Thyroid gland (tissue), 4 donors: ENCODE data around the gene IGSF23.

Experiments used
- POLR2A ChIP-seq, 2 donors: fragments of 450-650 bp; IDR thresholded peaks; one replicate each; pipeline ENCODE4 v1.6.1; 2017; ENCODE audit warnings: antibody characterized with exemption in 2 of 2, mild to moderate bottlenecking in 2 of 2, moderate library complexity in 1 of 2
- TF ChIP-seq, protein P1 (sequence below), 6 experiments: fragments of 200-600 bp in 3 of 6; fragments of 450-650 bp in 3 of 6; sonication (generic) in 3 of 6; IDR thresholded peaks; one replicate each; pipeline ENCODE4 v1.5.1; 2016 to 2019; ENCODE audit warnings: antibody characterized with exemption in 6 of 6, mild to moderate bottlenecking in 2 of 6, inconsistent platforms in 1 of 6, moderate library complexity in 1 of 6

DNA sequence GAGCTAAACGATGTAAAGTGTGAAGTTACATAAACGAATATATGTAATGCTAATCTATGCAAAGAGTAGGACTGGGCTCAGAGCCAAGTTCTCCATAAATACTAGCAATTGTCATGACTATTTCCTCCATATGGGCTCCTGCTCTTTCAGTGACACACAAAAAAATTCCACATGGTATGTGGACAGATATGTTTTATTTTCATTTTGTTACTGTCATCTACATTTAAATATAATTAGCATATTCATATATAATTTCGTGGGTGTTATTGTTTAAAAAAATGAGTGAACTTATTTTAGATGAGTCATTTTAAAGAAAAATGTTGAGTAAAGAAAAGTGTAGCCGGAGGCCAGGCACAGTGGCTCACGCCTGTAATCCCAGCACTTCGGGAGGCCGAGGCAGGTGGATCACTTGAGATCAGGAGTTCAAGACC, 5.0 kb upstream of the IGSF23 start:
- TF ChIP-seq, protein P1, sequence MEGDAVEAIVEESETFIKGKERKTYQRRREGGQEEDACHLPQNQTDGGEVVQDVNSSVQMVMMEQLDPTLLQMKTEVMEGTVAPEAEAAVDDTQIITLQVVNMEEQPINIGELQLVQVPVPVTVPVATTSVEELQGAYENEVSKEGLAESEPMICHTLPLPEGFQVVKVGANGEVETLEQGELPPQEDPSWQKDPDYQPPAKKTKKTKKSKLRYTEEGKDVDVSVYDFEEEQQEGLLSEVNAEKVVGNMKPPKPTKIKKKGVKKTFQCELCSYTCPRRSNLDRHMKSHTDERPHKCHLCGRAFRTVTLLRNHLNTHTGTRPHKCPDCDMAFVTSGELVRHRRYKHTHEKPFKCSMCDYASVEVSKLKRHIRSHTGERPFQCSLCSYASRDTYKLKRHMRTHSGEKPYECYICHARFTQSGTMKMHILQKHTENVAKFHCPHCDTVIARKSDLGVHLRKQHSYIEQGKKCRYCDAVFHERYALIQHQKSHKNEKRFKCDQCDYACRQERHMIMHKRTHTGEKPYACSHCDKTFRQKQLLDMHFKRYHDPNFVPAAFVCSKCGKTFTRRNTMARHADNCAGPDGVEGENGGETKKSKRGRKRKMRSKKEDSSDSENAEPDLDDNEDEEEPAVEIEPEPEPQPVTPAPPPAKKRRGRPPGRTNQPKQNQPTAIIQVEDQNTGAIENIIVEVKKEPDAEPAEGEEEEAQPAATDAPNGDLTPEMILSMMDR (IDR thresholded peaks at IDR 0.05), result no peak
- TF ChIP-seq POLR2A (IDR thresholded peaks at IDR 0.05), result no peak
